ENCODE data around the gene CNIH3.

Gene CNIH3

DNA sequence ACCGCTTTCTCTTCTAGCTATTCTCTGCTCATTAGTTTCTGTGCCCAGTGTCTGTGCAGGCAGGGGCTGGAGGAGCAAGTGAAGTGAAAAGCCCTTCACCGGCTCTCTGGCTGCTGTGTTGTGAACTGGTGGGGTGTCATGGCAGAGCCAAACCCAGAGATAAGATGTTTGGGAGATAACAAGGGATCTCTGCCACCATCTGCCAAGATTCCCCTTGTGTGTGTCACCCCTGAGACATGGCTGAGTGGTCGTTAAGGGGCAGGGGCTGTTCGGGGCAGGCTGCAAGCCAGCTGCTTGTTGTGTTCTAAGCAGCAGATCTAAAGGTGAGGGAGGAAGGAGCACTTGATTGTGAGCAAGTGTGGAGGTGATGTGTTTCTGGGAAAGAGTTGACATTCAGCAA, 24.5 kb downstream of the CNIH3 start:
- in situ Hi-C loops (cut with MboI; ENCODE audit: low sequenced_read_pairs): no loop called here

DNA sequence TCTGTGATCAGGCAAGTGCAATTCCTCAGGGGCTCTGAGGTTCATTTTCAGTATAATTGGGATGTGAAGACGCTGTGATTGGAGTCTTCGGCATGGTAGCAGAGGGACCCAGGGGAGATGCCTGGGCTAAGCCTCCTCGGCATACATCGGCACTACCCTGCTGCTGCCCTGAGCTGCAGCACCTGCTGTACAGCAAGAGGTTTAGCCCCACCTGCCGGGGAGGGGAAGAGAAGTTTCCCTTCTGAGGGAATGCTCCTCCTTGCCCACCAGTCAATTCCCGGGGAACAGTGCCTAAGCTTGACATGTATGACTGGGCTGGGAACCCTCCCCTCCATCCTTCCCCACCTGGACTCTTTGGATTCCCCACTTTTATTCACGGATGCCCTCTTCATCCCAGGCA, 24.9 kb downstream of the CNIH3 start:
- in situ Hi-C loops (cut with MboI; ENCODE audit: low sequenced_read_pairs): no loop called here

DNA sequence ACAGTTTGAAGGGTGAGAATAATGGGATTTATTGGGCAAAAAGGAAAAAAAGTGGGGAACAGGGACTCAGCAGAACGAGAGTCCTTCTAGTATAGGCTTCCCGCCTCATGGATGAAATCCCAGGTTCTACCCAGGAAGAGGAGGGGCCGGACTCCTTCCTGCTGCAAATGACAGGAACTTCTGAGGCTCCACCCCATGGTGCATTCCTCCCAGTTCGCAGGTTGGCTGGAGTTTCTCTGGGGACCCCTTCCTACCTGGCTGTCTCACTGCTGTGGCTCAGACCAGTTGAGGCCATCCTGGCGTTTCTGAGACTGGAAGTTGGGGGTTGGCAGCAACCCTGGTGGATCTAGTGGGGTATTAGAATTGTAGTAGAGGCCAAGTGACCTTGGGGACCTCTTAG, 27.5 kb downstream of the CNIH3 start:
- in situ Hi-C loops (cut with MboI; ENCODE audit: low sequenced_read_pairs): no loop called here

DNA sequence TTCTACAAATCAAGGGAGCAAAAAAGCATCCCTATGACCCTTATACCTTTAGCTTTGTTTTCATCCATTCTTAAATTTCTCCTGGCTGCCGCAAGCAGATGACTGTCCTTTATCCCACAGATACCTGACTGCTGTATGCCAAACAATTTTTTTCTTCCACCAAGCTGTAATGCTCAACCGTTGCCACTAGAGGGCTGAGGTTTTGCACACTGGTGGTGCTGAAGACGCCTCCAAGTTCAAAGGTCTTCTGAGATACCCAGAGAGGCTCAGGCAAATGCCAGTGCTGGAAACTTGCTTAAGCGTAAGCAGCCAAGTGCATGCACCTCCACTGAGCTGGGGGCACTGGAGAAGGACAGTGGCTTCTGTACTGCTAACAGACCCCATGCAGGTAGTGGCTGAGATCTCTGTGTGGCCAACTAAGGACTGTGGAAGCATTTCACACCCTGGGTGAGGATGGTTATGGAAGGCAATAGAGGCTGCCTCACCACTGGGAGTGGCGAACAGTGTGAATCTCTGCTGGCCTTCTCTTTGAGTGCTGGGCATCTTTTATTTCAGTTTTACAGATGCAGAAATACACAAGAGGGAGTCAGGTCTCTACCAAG, 28.5 kb downstream of the CNIH3 start:
- in situ Hi-C loops (cut with MboI; ENCODE audit: low sequenced_read_pairs): no loop called here

- in situ Hi-C loops (cut with MboI; ENCODE audit: low sequenced_read_pairs): no loop called here
These were observed 31.3 kb downstream of the CNIH3 start for GRCh38 chr1:224647449-224647848.

- in situ Hi-C loops (cut with MboI; ENCODE audit: low sequenced_read_pairs): no loop called here
These were observed 34.2 kb downstream of the CNIH3 start for GRCh38 chr1:224650290-224650689.

DNA sequence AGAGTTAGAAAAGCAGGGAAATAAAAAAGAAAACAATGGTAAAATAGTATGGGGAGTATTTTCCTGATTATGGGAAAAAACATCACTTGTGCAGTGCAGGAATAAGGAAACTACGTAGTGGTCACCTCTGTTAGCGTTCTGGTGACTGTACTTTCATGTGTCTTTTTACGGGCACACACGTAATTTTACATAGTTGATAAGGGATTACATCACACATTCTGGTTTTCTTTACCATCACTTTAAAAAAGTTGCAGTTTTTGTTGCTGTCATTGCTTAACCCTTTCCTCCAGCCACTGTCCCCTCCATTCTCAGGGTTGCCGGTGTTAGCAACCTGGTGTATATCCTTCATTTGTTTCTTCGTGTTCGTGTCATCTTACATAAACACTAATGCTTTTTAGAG, 35.1 kb downstream of the CNIH3 start:
- in situ Hi-C loops (cut with MboI; ENCODE audit: low sequenced_read_pairs): no loop called here

GRCh38 chr1:224656392-224656791, 40.3 kb downstream of the CNIH3 start:
- in situ Hi-C loops (cut with MboI; ENCODE audit: low sequenced_read_pairs): no loop called here

DNA sequence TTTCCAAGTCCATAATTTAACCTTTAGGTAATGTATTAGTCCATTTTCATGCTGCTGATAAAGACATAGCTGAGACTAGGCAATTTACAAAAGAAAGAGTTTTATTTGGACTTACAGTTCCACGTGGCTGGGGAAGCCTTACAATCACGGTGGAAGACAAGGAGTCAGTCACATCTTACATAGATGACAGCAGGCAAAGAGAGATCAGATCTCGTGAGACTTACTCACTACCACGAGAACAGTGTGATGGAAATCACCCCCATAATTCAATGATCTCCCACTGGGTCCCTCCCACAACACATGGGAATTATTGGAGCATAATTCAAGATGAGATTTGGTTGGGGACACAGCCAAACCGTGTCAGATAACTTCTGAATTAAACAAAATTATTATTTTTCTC, 44.0 kb downstream of the CNIH3 start:
- in situ Hi-C loops (cut with MboI; ENCODE audit: low sequenced_read_pairs): no loop called here

GRCh38 chr1:224662870-224663269, 46.8 kb downstream of the CNIH3 start:
- in situ Hi-C loops (cut with MboI; ENCODE audit: low sequenced_read_pairs): no loop called here

DNA sequence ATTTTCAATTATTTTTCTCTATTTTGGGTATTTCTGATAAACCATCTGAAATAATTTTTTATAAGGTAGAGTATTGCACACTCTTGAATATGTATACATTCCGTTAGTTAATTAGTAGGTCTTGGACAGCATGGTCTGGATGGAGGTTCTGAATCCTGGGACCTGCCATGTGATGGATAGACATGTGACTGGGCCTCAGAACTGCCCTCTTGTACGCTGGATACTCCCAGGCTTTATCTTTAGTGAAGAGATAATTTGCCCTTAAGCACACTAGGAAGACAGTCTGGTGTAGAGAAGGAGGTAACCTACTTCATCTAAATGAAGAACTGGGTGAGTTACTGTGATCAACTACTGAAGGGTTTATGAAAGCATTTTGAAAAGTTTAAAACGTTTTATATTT, 48.9 kb downstream of the CNIH3 start:
- in situ Hi-C loops (cut with MboI; ENCODE audit: low sequenced_read_pairs): no loop called here

DNA sequence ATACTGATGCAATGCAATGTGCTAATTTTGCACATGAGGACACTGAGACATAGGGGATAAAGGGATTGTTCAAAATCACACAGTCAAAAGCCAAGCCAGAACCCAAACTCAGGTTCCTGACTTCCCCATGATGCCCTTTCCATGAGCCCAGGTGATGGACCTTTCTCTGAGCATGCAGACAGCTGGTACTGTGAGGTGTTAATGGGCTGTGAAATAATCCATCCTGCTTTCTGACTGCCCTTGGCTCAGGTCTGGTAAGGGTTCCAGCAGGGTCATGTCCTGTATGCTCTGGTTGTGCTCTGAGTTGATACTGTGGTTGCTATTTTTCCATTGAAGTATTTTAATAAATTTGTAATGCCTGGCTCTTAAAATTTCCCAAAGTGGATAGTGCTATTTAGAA, 50.0 kb downstream of the CNIH3 start:
- in situ Hi-C loops (cut with MboI; ENCODE audit: low sequenced_read_pairs): no loop called here

DNA sequence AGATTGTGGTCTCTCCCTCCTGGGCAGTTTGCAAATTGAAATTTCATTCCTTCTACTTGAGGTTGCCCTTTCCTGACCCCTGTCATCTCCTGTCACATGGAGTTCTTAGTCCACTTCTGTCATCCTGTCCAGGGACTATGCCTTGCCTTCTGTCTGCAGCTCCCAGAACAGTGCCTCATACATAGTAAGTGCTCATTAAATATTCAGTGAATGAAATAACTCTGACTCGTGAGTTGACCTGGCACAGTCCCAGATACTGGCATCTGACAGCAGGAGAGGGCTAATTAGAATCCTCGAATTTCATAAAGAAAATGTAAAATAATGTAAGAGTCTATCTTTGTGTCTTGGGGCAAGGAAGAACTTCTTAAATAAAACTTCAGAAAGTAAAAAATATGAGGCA, 50.8 kb downstream of the CNIH3 start:
- in situ Hi-C loops (cut with MboI; ENCODE audit: low sequenced_read_pairs): no loop called here

GRCh38 chr1:224668984-224669383, 52.9 kb downstream of the CNIH3 start:
- in situ Hi-C loops (cut with MboI; ENCODE audit: low sequenced_read_pairs): no loop called here

DNA sequence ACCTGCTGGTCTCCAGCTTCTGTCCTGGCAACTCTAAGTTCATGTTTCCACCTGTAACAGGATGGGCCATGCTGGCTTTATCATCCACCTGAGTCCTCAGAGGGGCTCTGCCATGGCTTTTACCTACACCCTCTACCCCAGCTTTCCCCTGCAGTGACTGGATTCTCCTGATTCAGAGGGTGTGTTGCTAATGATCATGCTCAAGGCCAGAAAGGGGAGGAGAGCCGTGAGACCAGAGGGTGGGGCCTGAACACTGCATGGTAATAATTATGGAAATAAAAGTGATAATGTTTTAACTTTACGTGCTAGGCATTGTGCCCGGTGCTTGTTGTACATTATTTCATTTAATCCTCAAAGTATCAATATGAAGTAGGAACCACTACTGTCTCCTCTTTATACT, 53.3 kb downstream of the CNIH3 start:
- in situ Hi-C loops (cut with MboI; ENCODE audit: low sequenced_read_pairs): no loop called here

- in situ Hi-C loops (cut with MboI; ENCODE audit: low sequenced_read_pairs): no loop called here
These were observed 54.4 kb downstream of the CNIH3 start for GRCh38 chr1:224670506-224670905.

DNA sequence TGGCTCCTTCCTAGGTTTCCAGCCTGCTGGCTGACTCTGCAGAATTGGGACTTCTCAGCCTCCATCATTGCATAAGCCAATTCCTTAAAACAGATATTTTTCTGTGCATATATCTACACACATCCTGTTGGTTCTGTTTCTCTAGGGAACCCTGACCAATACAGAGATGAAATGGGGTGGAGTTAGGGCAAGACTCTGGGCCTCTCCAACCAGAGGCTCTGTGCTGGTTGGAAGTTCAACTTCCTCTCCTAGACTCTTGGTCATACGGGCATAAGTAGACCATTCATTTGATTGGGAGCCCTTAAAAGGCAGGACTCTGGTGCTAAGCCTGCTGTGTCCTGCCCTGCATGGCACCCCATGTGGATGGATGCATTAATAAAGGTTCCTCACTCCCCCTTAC, 55.0 kb downstream of the CNIH3 start:
- in situ Hi-C loops (cut with MboI; ENCODE audit: low sequenced_read_pairs): no loop called here

DNA sequence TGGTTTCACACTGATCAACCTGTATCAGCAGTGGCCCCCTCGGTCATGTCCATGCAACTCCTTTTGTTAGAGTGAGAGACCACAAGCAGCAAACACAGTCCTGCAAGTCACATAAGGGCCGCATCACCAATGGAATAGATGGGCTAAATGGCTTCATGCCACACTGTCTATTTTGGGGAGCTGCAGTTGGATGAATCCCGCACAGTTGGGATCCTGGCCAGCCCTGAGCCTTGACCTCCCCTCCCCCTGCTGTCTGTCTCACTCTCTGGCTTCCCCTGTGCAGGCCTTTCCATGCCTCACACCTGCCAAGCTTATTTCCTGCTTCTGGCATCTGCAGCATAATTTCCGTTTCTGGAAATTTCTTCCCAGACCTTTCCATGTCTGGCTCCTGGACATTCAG, 57.0 kb downstream of the CNIH3 start:
- in situ Hi-C loops (cut with MboI; ENCODE audit: low sequenced_read_pairs): no loop called here

GRCh38 chr1:224675590-224675989, 59.5 kb downstream of the CNIH3 start:
- in situ Hi-C loops (cut with MboI; ENCODE audit: low sequenced_read_pairs): no loop called here

GRCh38 chr1:224676551-224676950, 60.4 kb downstream of the CNIH3 start:
- in situ Hi-C loops (cut with MboI; ENCODE audit: low sequenced_read_pairs): no loop called here

DNA sequence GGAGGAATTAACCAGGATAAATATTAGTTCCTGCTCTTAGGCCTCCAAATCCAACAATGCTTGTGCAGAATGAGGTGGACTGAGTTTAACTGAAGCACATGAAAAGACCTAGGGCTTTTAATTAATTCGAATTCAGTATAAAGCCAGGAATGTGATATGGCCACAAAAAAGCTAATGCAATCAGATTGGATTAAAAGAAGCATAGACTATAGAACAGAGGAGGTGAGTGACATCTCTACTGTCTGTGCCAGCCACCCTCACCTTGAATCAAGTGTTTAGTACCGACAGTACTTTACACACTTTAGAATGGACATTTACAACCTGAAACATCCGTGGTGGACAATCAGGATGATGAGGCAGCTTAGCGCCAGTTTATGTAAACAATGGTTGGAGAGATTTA, 62.1 kb downstream of the CNIH3 start:
- in situ Hi-C loops (cut with MboI; ENCODE audit: low sequenced_read_pairs): no loop called here

GRCh38 chr1:224679606-224680005, 63.5 kb downstream of the CNIH3 start:
- in situ Hi-C loops (cut with MboI; ENCODE audit: low sequenced_read_pairs): no loop called here

DNA sequence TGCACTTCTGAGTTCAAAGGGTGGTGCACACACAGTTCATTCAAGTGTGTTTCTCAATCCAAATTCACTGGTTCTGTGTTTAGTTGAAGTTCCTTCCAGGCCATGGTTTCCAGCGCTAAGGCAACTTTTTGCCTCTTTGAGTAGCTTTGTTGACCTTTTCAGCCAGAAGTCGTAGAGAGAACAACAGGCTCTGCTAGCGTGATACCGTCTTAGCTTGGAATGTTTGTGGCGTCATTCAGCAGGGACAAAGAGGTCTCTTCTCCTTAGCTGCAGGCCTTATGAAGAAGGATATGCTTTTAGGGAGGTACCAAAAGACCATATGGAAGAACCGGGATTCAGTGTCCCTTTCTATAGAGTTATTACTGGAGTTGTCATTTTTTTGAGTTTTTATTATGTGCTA, 65.7 kb downstream of the CNIH3 start:
- in situ Hi-C loops (cut with MboI; ENCODE audit: low sequenced_read_pairs): no loop called here

- in situ Hi-C loops (cut with MboI; ENCODE audit: low sequenced_read_pairs): no loop called here
These were observed 67.8 kb downstream of the CNIH3 start for GRCh38 chr1:224683936-224684335.
